Loucy (cell line): ENCODE results near the gene NOXO1.

Experiments
- EZH2phosphoT487 ChIP-seq: fragments of 200-600 bp; IDR thresholded peaks from 2 replicates; pipeline ENCODE4 v1.6.1; 2018; ENCODE audit warnings: antibody characterized with exemption, mild to moderate bottlenecking, moderate library complexity, borderline replicate concordance
- TF ChIP-seq, protein P1 (sequence below): fragments of 200-600 bp; sonication (generic); conservative IDR thresholded peaks from 2 replicates; pipeline ENCODE4 v1.5.1; 2014; ENCODE audit warnings: mild to moderate bottlenecking, antibody characterized with exemption, low read length

DNA sequence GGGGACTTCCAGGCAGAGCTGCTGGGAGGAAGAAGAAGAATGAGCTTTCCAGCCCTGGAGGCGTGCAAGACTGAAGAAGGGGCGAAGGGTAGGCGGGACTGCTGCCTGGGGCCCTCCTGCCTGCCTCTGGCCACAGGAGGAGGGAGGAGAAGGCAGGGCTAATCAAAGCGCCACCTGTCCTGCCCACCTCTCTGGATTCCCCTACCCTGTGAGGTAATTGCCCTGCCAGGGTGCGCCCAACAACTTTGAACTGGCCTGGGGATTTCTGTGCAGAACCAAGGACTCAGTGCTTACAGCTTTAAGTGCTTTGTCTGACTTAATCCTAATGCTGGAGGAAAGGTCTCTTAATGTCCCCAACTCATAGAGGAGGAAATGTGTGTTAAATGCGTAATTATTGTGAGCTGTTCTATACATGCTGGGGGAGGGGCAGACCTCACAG lies at the start of gene NOXO1:
- TF ChIP-seq, protein P1, sequence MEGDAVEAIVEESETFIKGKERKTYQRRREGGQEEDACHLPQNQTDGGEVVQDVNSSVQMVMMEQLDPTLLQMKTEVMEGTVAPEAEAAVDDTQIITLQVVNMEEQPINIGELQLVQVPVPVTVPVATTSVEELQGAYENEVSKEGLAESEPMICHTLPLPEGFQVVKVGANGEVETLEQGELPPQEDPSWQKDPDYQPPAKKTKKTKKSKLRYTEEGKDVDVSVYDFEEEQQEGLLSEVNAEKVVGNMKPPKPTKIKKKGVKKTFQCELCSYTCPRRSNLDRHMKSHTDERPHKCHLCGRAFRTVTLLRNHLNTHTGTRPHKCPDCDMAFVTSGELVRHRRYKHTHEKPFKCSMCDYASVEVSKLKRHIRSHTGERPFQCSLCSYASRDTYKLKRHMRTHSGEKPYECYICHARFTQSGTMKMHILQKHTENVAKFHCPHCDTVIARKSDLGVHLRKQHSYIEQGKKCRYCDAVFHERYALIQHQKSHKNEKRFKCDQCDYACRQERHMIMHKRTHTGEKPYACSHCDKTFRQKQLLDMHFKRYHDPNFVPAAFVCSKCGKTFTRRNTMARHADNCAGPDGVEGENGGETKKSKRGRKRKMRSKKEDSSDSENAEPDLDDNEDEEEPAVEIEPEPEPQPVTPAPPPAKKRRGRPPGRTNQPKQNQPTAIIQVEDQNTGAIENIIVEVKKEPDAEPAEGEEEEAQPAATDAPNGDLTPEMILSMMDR: no peak
- TF ChIP-seq EZH2phosphoT487: no peak
